ENCODE results near the gene CYP4A22.

Gene CYP4A22

GRCh38 chr1:47178654-47179016, 41.4 kb downstream of the CYP4A22 start:
- TF ChIP-seq, protein P1, sequence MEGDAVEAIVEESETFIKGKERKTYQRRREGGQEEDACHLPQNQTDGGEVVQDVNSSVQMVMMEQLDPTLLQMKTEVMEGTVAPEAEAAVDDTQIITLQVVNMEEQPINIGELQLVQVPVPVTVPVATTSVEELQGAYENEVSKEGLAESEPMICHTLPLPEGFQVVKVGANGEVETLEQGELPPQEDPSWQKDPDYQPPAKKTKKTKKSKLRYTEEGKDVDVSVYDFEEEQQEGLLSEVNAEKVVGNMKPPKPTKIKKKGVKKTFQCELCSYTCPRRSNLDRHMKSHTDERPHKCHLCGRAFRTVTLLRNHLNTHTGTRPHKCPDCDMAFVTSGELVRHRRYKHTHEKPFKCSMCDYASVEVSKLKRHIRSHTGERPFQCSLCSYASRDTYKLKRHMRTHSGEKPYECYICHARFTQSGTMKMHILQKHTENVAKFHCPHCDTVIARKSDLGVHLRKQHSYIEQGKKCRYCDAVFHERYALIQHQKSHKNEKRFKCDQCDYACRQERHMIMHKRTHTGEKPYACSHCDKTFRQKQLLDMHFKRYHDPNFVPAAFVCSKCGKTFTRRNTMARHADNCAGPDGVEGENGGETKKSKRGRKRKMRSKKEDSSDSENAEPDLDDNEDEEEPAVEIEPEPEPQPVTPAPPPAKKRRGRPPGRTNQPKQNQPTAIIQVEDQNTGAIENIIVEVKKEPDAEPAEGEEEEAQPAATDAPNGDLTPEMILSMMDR (IDR thresholded peaks at IDR 0.05; ENCODE audit: insufficient read depth, missing control alignments): no peak
- FAIRE-seq: no peak
- DNase-seq (ENCODE audit: insufficient read length, low spot score): no peak

GRCh38 chr1:47179017-47179987, 42.1 kb downstream of the CYP4A22 start:
- DNase-seq (ENCODE audit: insufficient read length, low spot score) (peak; percentile 52), FAIRE-seq (no peak)
- TF ChIP-seq, protein P1 (IDR thresholded peaks at IDR 0.05; ENCODE audit: insufficient read depth, missing control alignments): peak; percentile 91

DNA sequence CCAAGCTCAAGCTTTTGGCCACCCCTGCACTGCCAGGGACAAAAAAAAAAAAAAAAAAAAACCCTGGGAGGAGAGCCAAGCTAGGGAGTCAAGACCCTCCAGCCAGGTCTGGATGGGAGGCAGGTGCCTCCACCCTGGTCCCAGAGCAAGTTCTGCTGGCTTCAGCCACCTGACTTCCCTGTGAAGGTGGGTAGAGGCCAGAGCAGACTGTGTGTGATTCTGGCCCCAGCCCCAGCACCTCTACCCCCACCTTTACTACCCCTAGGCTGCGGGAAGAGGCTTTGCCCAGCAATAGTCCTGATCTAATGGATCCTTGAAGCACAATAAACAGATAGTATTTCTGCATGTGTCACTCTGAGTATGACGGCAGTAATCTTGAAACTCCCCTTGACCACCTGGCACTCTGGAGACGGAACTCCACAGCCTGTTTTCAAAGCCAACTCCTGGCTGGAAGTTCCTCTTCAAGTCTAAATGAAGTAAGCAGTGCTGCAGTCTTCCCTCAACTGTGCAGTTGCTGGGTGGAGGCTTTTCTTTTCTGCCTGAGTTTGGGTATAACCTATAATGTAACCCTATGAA, 42.8 kb downstream of the CYP4A22 start:
- no peak for FAIRE-seq

GRCh38 chr1:47180603-47181094, 43.4 kb downstream of the CYP4A22 start:
- TF ChIP-seq, protein P1 (IDR thresholded peaks at IDR 0.05; ENCODE audit: insufficient read depth, missing control alignments): no peak
- no peak for DNase-seq (ENCODE audit: insufficient read length, low spot score)
- FAIRE-seq: no peak

More for the DNA sequence above, 42.8 kb downstream of the CYP4A22 start:
- TF ChIP-seq, protein P1 (IDR thresholded peaks at IDR 0.05; ENCODE audit: insufficient read depth, missing control alignments): no peak
- no peak for DNase-seq (ENCODE audit: insufficient read length, low spot score)

- TF ChIP-seq, protein P1 (IDR thresholded peaks at IDR 0.05; ENCODE audit: insufficient read depth, missing control alignments): no peak
- DNase-seq (ENCODE audit: insufficient read length, low spot score) (no peak), FAIRE-seq (no peak)
These were observed 44.1 kb downstream of the CYP4A22 start for GRCh38 chr1:47181095-47181954.

DNA sequence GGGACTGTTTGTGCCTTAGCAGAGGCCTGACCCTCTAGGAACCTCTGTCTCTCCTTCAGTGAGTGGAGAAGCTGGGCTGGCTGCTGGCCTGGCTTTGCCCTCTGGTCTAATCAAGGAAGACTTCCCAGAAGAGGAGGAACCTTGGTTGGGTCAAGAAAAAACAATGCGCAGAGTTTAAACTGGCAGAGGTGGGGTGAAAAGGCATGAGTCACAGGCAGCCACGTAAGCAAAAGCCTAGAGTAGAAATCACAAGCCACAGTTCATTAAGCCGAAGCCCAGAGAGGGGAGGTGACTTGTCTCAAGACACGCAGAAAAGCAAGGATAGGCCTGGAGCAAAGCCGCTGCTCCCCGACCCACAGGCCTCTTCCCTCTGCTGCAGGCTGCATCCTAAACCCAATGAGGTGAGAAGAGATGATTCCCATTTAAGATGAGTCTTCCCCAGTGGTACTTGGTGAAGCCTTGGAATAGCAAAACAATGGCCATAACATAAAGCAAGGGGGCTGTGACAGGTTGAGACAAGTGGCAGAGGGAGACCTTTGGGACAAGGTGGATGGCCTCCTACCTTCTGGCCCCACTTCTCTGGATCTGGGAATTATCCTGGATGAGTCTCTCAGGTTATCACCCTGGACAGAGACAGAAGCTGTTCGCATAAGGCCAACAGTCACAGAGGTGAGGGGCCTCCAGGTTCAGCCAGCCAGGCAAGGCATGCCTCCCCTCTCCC, 44.9 kb downstream of the CYP4A22 start:
- DNase-seq (ENCODE audit: insufficient read length, low spot score): no peak
- TF ChIP-seq, protein P1 (IDR thresholded peaks at IDR 0.05; ENCODE audit: insufficient read depth, missing control alignments): no peak
- FAIRE-seq: no peak
